ENCODE results near the gene OSBP2. TPM values are rescaled to one million over a fixed set of nuclear protein-coding genes. Genes with fewer than 3 reads are reported as not detected.

The OSBP2 gene
- total RNA-seq, 3 donors from 2014 or later: 2.9 to 5.3 (median 3.4) TPM

GRCh38 chr22:30847583-30847982 lies 152.9 kb downstream of the OSBP2 start:
- DNase-seq: no peak
- Histone ChIP-seq H3K4me3 (no peak overlapping the region), H3K9me3 (no peaks in the 10 kb centered on the region), H3K4me1 (ENCODE audit: low read depth) (no peaks in the 10 kb centered on the region), H3K36me3 (ENCODE audit: low read depth) (no peaks in the 10 kb centered on the region)
- TF ChIP-seq CTCF (IDR thresholded peaks at IDR 0.05): no peak
- intact Hi-C loops (cut with DNase I, micrococcal nuclease): no loop called here
- ATAC-seq: no peak

GRCh38 chr22:30855266-30855665 lies 160.6 kb downstream of the OSBP2 start:
- no peak for ATAC-seq
- H3K36me3 ChIP-seq (ENCODE audit: low read depth): no peaks in the 10 kb centered on the region
- no peak for TF ChIP-seq CTCF (IDR thresholded peaks at IDR 0.05)
- no peaks in the 10 kb centered on the region for H3K9me3 ChIP-seq
- intact Hi-C loops (cut with DNase I, micrococcal nuclease): no loop called here
- no peaks in the 10 kb centered on the region for H3K4me1 ChIP-seq (ENCODE audit: low read depth)
- H3K4me3 ChIP-seq: no peak overlapping the region
- no peak for DNase-seq

GRCh38 chr22:30855677-30856518 lies 161.2 kb downstream of the OSBP2 start:
- H3K36me3 ChIP-seq (ENCODE audit: low read depth): no peaks in the 10 kb centered on the region
- no peak for TF ChIP-seq CTCF (IDR thresholded peaks at IDR 0.05)
- H3K9me3 ChIP-seq: no peaks in the 10 kb centered on the region
- DNase-seq (no peak), ATAC-seq (no peak)
- no peaks in the 10 kb centered on the region for H3K4me1 ChIP-seq (ENCODE audit: low read depth)
- intact Hi-C loops (cut with DNase I, micrococcal nuclease): no loop called here
- H3K4me3 ChIP-seq: no peak overlapping the region

- no peak for DNase-seq
- no peaks in the 10 kb centered on the region for H3K36me3 ChIP-seq (ENCODE audit: low read depth)
- H3K9me3 ChIP-seq: no peaks in the 10 kb centered on the region
- intact Hi-C loops (cut with DNase I, micrococcal nuclease): no loop called here
- H3K4me1 ChIP-seq (ENCODE audit: low read depth): no peaks in the 10 kb centered on the region
- ATAC-seq: no peak
- H3K4me3 ChIP-seq: no peak overlapping the region
- no peak for TF ChIP-seq CTCF (IDR thresholded peaks at IDR 0.05)
Observed at GRCh38 chr22:30856741-30857502, 162.2 kb downstream of the OSBP2 start.

- no peaks in the 10 kb centered on the region for H3K36me3 ChIP-seq (ENCODE audit: low read depth)
- no peak for TF ChIP-seq CTCF (IDR thresholded peaks at IDR 0.05)
- no peaks in the 10 kb centered on the region for H3K9me3 ChIP-seq
- DNase-seq: no peak
- no peaks in the 10 kb centered on the region for H3K4me1 ChIP-seq (ENCODE audit: low read depth)
- H3K4me3 ChIP-seq: no peak overlapping the region
- no peak for ATAC-seq
- intact Hi-C loops (cut with DNase I, micrococcal nuclease): no loop called here
Observed at GRCh38 chr22:30857791-30858190, 163.1 kb downstream of the OSBP2 start.

Measured in mucosa of descending colon (tissue), 3 donors.